Mesangial cell (primary cell): Measurements from ENCODE around the gene SSPN. TPM values are rescaled to one million over a fixed set of nuclear protein-coding genes. Genes with fewer than 3 reads are reported as not detected.

Experiments used
- total RNA-seq: library from RNA; depleted of rRNA; stranded (reverse); fragments of >200 nt; gene quantifications from 2 replicates; pipeline ENCODE4 v1.2.3, GENCODE V29; 2015

SSPN gene, protein sequence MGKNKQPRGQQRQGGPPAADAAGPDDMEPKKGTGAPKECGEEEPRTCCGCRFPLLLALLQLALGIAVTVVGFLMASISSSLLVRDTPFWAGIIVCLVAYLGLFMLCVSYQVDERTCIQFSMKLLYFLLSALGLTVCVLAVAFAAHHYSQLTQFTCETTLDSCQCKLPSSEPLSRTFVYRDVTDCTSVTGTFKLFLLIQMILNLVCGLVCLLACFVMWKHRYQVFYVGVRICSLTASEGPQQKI
- total RNA-seq, result 2.3 and 21.3 TPM in 2 replicates

GRCh38 chr12:26195250-26195640 is at the start of gene SSPN:
Gene SSPN (plus strand): TSS chr12:26195573. CDS start chr12:26195673, 100 bp downstream.

Other genes starting within 250 kb of the SSPN start
- gene RASSF8, start 236.9 kb upstream of the SSPN start, total RNA-seq, result 16.5 and 19.9 TPM in 2 replicates
- 1.5 and 3.5 TPM in 2 replicates for gene BHLHE41, start 70.5 kb upstream of the SSPN start, total RNA-seq